A673 (cell line): ENCODE results near the gene TRMT10B.

Experiments used
- CTCF ChIP-seq: fragments of 300-800, 200-600 bp; sonication (generic); conservative IDR thresholded peaks from 2 replicates; pipeline ENCODE4 v1.5.1; 2017; ENCODE audit warnings: low read depth, mild to moderate bottlenecking, antibody characterized with exemption, low read length, moderate library complexity, mixed read lengths
- EZH2 ChIP-seq: fragments of 200-600 bp; sonication (generic); IDR thresholded peaks from 2 replicates; pipeline ENCODE4 v1.6.1; 2017; ENCODE audit warnings: borderline replicate concordance, low read depth, mild to moderate bottlenecking, mixed read lengths, antibody characterized with exemption, low read length; ENCODE audit not compliant: poor library complexity, severe bottlenecking

DNA sequence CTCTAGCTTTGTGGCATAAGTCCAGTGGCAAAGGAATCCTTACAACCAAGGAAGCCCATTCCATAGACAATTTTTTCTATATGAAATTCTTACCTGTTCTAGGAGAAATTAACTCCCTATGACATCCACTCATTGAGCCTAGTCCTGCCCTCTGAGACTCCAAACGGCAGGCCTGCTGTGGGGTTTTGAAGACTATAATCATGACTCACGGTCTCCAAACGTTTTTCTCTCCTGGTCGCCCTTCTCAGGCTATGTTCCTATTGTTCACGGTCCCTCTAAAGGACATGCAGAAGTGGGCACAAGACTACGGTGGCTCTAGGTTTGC is 30.6 kb downstream of the TRMT10B start:
- TF ChIP-seq CTCF = no peak
- TF ChIP-seq EZH2 = no peak
